GM12801 (cell line): ENCODE data around the gene CXCL8.

Experiments
- TF ChIP-seq, protein P1 (sequence below): IDR thresholded peaks from one replicate; pipeline ENCODE4 v1.5.1; 2011; ENCODE audit warnings: control low read depth; ENCODE audit not compliant: insufficient read length; ENCODE audit errors: extremely low read depth

The CXCL8 gene

DNA sequence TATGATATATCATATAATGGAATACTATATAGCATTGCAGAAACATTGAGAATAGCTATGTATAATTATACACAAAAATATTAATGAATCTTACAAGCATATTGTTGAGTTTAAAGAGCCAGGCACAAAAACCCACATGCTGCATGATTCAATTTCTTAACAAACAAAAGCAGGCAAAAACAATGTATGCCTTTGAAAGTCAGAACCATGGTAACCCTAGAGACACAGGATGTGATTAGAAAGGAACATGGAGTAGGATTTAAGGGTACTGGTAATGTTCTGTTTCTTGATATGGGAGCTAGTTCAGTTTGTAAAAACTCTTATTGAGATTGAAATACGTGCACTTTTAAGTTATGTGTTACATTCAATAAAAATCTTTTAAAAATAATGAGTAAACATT lies 21.5 kb downstream of the CXCL8 start:
- TF ChIP-seq, protein P1, sequence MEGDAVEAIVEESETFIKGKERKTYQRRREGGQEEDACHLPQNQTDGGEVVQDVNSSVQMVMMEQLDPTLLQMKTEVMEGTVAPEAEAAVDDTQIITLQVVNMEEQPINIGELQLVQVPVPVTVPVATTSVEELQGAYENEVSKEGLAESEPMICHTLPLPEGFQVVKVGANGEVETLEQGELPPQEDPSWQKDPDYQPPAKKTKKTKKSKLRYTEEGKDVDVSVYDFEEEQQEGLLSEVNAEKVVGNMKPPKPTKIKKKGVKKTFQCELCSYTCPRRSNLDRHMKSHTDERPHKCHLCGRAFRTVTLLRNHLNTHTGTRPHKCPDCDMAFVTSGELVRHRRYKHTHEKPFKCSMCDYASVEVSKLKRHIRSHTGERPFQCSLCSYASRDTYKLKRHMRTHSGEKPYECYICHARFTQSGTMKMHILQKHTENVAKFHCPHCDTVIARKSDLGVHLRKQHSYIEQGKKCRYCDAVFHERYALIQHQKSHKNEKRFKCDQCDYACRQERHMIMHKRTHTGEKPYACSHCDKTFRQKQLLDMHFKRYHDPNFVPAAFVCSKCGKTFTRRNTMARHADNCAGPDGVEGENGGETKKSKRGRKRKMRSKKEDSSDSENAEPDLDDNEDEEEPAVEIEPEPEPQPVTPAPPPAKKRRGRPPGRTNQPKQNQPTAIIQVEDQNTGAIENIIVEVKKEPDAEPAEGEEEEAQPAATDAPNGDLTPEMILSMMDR = no peak

DNA sequence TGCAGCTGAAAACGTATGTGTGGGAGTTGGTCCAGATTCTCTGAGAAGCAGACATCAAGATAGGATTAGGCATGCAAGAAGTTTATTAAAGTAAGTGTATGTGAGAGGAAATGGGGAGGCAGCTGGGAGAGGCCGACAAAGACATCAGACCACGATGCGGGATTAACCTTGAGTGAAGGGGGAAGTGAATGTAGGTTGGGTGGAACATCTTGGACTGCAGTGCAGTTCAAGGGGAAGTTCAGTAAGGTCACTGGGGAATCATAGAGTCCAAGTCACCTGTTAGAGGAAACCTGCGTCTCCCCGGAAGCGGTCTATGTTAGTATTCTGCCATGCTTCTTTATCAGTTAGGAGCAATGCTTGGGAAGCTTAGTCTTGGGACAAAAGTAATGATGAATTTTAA lies 22.0 kb downstream of the CXCL8 start:
- TF ChIP-seq, protein P1 = no peak

DNA sequence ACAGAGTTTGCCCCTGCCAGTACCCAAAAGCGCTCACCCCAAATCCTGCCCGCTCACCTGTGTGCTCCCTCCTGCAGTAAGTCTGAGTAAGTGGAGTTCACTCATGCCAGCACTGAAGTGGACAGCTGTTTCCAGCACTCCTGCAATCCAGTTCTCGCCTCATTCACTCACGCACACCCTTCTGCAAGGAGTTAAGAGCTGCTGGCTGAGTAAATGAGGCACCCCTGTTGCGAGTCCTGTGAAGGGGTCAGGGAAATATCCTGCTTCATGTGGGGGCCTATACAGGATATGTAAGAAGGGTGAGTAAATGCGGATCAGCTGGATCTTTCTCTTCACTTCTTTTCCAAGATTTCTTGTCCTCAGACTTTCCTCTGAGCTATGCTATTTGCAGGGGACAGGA lies 23.5 kb downstream of the CXCL8 start:
- TF ChIP-seq, protein P1 = no peak

DNA sequence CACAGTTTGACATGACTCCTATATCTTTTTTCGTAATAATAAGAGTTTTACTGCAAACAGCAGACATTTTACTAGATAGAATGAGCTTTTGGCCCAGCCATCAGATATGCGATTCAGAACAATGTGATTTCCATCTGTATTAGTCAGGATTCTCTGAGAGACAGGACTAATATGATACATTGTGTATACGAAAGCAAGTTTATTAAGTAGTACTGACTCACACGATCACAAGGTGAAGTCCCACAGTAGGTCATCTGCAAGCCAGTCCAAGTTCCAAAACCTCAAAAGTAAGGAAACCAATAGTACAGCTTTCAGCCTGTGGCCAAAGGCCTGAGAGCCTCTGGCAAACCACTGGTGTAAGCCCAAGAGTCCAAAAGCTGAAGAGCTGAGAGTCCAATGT lies 24.1 kb downstream of the CXCL8 start:
- TF ChIP-seq, protein P1 = no peak

DNA sequence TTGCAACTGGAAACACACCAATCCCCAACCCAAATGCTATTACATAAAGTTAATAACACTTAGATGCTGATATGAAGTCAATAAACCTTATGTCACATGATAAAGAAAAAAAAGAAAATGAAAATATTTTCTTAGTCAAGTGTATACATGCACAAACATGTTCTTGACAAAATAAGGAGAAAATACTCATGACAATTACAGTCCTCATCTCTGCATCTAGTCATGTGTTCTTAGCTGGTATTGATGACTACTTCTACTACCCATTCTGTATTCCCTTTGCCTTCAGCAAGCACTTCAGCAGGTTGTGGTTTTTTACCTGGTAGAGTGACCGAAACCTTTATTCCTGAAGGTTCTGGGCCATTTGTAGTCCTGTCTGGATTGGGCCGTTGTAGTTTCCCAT lies 24.9 kb downstream of the CXCL8 start:
- TF ChIP-seq, protein P1 = no peak

DNA sequence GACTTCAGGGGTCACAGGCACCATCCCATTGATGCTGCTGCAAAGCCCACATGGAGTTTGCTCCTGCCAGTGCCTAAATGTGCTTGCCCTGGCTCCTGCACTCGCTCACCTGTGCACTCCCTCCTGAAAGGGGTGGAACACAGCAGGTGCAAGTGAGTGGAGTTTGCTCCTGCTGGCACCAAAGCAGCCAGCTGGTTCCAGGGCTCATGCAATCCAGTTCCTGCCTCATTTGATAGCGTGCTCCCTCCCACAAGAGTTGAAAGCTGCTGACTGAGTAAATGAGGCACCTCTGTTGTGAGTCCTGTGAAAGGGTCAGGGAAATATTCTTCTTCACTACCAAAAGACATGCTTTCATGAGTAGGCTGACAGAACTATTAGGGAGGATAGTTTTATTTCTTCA lies 30.5 kb downstream of the CXCL8 start:
- TF ChIP-seq, protein P1 = no peak

DNA sequence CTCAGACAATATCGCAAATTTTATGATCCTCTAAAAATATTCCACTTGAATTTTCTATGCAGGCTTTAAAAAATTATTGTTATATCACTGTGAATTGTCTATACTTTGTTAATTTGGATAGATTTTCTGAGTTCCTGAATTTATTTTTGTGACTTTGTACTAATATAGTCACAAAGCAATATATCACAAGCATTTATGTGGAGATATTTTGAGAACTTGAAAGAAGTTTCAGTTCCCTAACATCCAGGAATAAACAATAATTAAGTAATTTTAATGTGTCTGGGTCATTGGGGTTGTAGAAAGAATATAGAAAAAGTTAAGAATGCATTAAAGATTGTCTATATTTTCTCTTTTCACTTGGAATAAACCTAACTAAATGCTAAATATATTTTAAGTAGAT lies 32.0 kb downstream of the CXCL8 start:
- TF ChIP-seq, protein P1 = no peak

DNA sequence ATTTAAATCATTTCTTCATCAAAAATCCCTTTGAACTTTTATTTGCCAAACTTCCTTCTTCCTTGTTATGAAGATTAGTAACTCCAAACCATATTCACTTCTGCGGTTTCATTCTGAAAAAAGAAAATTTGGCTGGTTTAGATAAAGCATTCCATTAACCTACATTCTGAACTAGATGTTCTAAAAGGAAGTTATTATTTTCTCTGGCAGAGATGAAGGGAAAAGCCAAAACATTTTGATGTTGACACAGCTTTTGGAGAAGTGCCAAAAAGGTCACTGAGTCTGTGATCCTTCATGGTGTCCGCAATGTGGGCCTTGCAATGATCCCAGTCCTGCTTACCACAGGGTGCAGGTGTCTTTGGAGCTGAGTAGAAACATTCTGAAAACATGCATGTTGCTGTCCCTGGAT lies 36.0 kb downstream of the CXCL8 start:
- TF ChIP-seq, protein P1 = no peak
